GM23248 (cell line): ENCODE measurements around the gene MFAP2. TPM values are rescaled to one million over a fixed set of nuclear protein-coding genes. Genes with fewer than 3 reads are reported as not detected.

Experiments used
- DNase-seq: peaks from one replicate; pipeline ENCODE4 v3.0.0-alpha.2; 2015
- H2AFZ ChIP-seq: fragments of 200-600 bp; sonication (generic); 2 replicates; pipeline ENCODE4 v1.6.1; 2016; ENCODE audit warnings: antibody characterized with exemption
- H3F3A ChIP-seq: fragments of 200-600 bp; sonication (generic); 2 replicates; pipeline ENCODE4 v1.6.1; 2016; ENCODE audit warnings: mild to moderate bottlenecking, antibody characterized with exemption, mixed run types; ENCODE audit not compliant: insufficient read depth
- H3K27ac ChIP-seq: fragments of 200-600 bp; sonication (generic); 2 replicates; pipeline ENCODE4 v1.5.1; 2016; ENCODE audit warnings: mild to moderate bottlenecking
- H3K27me3 ChIP-seq: fragments of 200-600 bp; sonication (generic); replicated peaks from 2 replicates; pipeline ENCODE4 v1.6.1; 2016; ENCODE audit warnings: mild to moderate bottlenecking; ENCODE audit not compliant: insufficient read depth
- H3K36me3 ChIP-seq: fragments of 200-600 bp; sonication (generic); 2 replicates; pipeline ENCODE4 v1.6.1; 2016; ENCODE audit warnings: low read depth, mild to moderate bottlenecking
- H3K4me1 ChIP-seq: fragments of 200-600 bp; sonication (generic); 2 replicates; pipeline ENCODE4 v1.6.1; 2016; ENCODE audit warnings: mild to moderate bottlenecking; ENCODE audit not compliant: insufficient read depth
- H3K4me2 ChIP-seq: fragments of 200-600 bp; sonication (generic); one replicate; pipeline ENCODE4 v1.6.1; 2016; ENCODE audit warnings: mild to moderate bottlenecking; ENCODE audit not compliant: unreplicated experiment
- H3K4me3 ChIP-seq: fragments of 200-600 bp; sonication (generic); 2 replicates; pipeline ENCODE4 v1.5.1; 2016; ENCODE audit warnings: mild to moderate bottlenecking
- H3K79me2 ChIP-seq: fragments of 200-600 bp; sonication (generic); 2 replicates; pipeline ENCODE4 v1.6.1; 2016; ENCODE audit warnings: mild to moderate bottlenecking; ENCODE audit not compliant: insufficient read depth
- H3K9ac ChIP-seq: fragments of 200-600 bp; sonication (generic); 2 replicates; pipeline ENCODE4 v1.6.1; 2016; ENCODE audit warnings: mild to moderate bottlenecking
- H3K9me2 ChIP-seq: fragments of 200-600 bp; sonication (generic); 2 replicates; pipeline ENCODE4 v1.6.1; 2016; ENCODE audit warnings: mixed run types, mild to moderate bottlenecking, moderate library complexity; ENCODE audit not compliant: insufficient read depth
- H3K9me3 ChIP-seq: fragments of 200-600 bp; sonication (generic); one replicate; pipeline ENCODE4 v1.6.1; 2017; ENCODE audit warnings: low read depth
- H4K20me1 ChIP-seq: fragments of 200-600 bp; sonication (generic); 2 replicates; pipeline ENCODE4 v1.6.0; 2016; ENCODE audit not compliant: insufficient read depth
- EZH2 ChIP-seq: fragments of 200-600 bp; sonication (generic); IDR thresholded peaks from 2 replicates; pipeline ENCODE4 v1.6.1; 2018; ENCODE audit warnings: antibody characterized with exemption, mild to moderate bottlenecking; ENCODE audit not compliant: insufficient read depth, poor library complexity, severe bottlenecking
- EZH2phosphoT487 ChIP-seq: fragments of 200-600 bp; sonication (generic); IDR thresholded peaks from 2 replicates; pipeline ENCODE4 v1.6.1; 2018; ENCODE audit warnings: antibody characterized with exemption, moderate library complexity, mild to moderate bottlenecking, low read depth; ENCODE audit not compliant: insufficient read depth
- WGBS, 2 experiments: methylation state at CpG; one replicate each; pipeline ENCODE4 v1.1.6; 2015 to 2017; ENCODE audit warnings: low lambda C conversion rate in 2 of 2, low coverage in 1 of 2; ENCODE audit errors: missing lambda C conversion rate in 2 of 2; 5-methylcytosine and 5-hydroxymethylcytosine counted together
- in situ Hi-C: fragments of 300-500 bp; cut with MboI; formaldehyde crosslinking; loops from 2 replicates; pipeline ENCODE4 v1.15.0; 2020
- polyA plus RNA-seq: library from polyadenylated mRNA; unstranded; fragments of >200 nt; fragmentation: Nextera tagmentation; extraction: Ambion mirVana; gene quantifications from 2 replicates; pipeline ENCODE4 v1.2.1, GENCODE V29; 2016
- total RNA-seq: library from RNA; depleted of rRNA; stranded (reverse); fragments of >200 nt; shearing (Covaris generic); gene quantifications from 2 replicates; pipeline ENCODE4 v1.2.3, GENCODE V29; 2014

Gene MFAP2
- total and polyA plus RNA-seq, 2 experiments from 2014 or later: 189 to 471 TPM

GRCh38 chr1:17001760-17002523 lies 21.5 kb upstream of the MFAP2 start:
- Histone ChIP-seq H3K27ac (no peak overlapping the region), H3K9ac (no peak overlapping the region), H3K79me2 (no peaks in the 10 kb centered on the region), H3K4me3 (no peak overlapping the region), H3K9me3 (no peaks in the 10 kb centered on the region), H3K4me2 (no peak overlapping the region), H3K27me3 (no peaks in the 10 kb centered on the region), H3K4me1 (peaks cover 11% of the 10 kb centered on the region), H4K20me1 (no peaks in the 10 kb centered on the region), H2AFZ (no peak overlapping the region), H3F3A (peaks cover 10% of the 10 kb centered on the region; the same call in 1 of the 2 replicates), H3K9me2 (no peaks in the 10 kb centered on the region), H3K36me3 (peaks cover 7% of the 10 kb centered on the region; the same call in 1 of the 2 replicates)
- DNase-seq: no peak
- TF ChIP-seq EZH2 (no peak), EZH2phosphoT487 (no peak)
- 91 to 97% methylated on average over 18 to 19 of the region's 19 CpGs for WGBS, 2 experiments
- in situ Hi-C loops: no loop called here

GRCh38 chr1:16999863-17000262 lies 19.4 kb upstream of the MFAP2 start:
- H3K9ac ChIP-seq: no peak overlapping the region
- no peaks in the 10 kb centered on the region for H4K20me1 ChIP-seq
- no peaks in the 10 kb centered on the region for H3K79me2 ChIP-seq
- H3K4me2 ChIP-seq: no peak overlapping the region
- no peaks in the 10 kb centered on the region for H3K9me2 ChIP-seq
- H3K4me3 ChIP-seq: no peak overlapping the region
- DNase-seq: no peak
- no peaks in the 10 kb centered on the region for H3K27me3 ChIP-seq
- peaks cover 10% of the 10 kb centered on the region; the same call in 1 of the 2 replicates for H3F3A ChIP-seq
- peaks cover 7% of the 10 kb centered on the region; the same call in 1 of the 2 replicates for H3K36me3 ChIP-seq
- TF ChIP-seq EZH2 (no peak), EZH2phosphoT487 (no peak)
- peaks cover 11% of the 10 kb centered on the region for H3K4me1 ChIP-seq
- no peaks in the 10 kb centered on the region for H3K9me3 ChIP-seq
- WGBS, 2 experiments: 95 to 96% methylated on average over 6 to 8 of the region's 8 CpGs
- in situ Hi-C loops: no loop called here
- no peak overlapping the region for H2AFZ ChIP-seq
- H3K27ac ChIP-seq: no peak overlapping the region

- 79 to 81% methylated on average over 10 of the region's 10 CpGs for WGBS, 2 experiments
- no peak overlapping the region for H3K9ac ChIP-seq
- DNase-seq: no peak
- TF ChIP-seq EZH2phosphoT487 (no peak), EZH2 (no peak)
- in situ Hi-C loops: no loop called here
- H3K79me2 ChIP-seq: no peaks in the 10 kb centered on the region
- H3K27me3 ChIP-seq: no peaks in the 10 kb centered on the region
- H4K20me1 ChIP-seq: no peaks in the 10 kb centered on the region
- H3K36me3 ChIP-seq: peaks cover 7% of the 10 kb centered on the region; the same call in 1 of the 2 replicates
- H3F3A ChIP-seq: peaks cover 9% of the 10 kb centered on the region; the same call in 1 of the 2 replicates
- no peaks in the 10 kb centered on the region for H3K9me2 ChIP-seq
- H3K27ac ChIP-seq: no peak overlapping the region
- no peaks in the 10 kb centered on the region for H3K9me3 ChIP-seq
- peaks cover 4% of the 10 kb centered on the region for H3K4me1 ChIP-seq
- H2AFZ ChIP-seq: no peak overlapping the region
- no peak overlapping the region for H3K4me2 ChIP-seq
- no peak overlapping the region for H3K4me3 ChIP-seq
These were observed 18.2 kb upstream of the MFAP2 start for GRCh38 chr1:16998589-16998988.

- Histone ChIP-seq H3K27me3 (no peaks in the 10 kb centered on the region), H4K20me1 (no peaks in the 10 kb centered on the region), H3K9me3 (no peaks in the 10 kb centered on the region), H3K27ac (no peak overlapping the region), H3K36me3 (peaks cover 7% of the 10 kb centered on the region; the same call in 1 of the 2 replicates), H3K4me2 (no peak overlapping the region), H3K9me2 (no peaks in the 10 kb centered on the region), H3K4me1 (no peaks in the 10 kb centered on the region), H3F3A (no peaks in the 10 kb centered on the region), H3K79me2 (no peaks in the 10 kb centered on the region), H3K4me3 (no peak overlapping the region), H3K9ac (no peak overlapping the region), H2AFZ (no peak overlapping the region)
- in situ Hi-C loops: no loop called here
- WGBS, 2 experiments: 94 to 96% methylated on average over 14 of the region's 14 CpGs
- DNase-seq: no peak
- TF ChIP-seq EZH2 (no peak), EZH2phosphoT487 (no peak)
These were observed 16.4 kb upstream of the MFAP2 start for GRCh38 chr1:16996845-16997244.
